Measurements from ENCODE around the gene ENG.

The ENG gene

GRCh38 chr9:127812936-127813675 is 41.4 kb downstream of the ENG start:
- no peak overlapping the region for H3K27ac ChIP-seq
- peaks cover 65 to 99% (median 81%) of the 10 kb centered on the region in 3 donors for H3K36me3 ChIP-seq
- DNase-seq, result no peak
- no peak overlapping the region for H3K4me3 ChIP-seq
- peaks cover 0 to 13% (median 0%) of the 10 kb centered on the region in 4 donors for H3K4me1 ChIP-seq
- intact Hi-C loops (cut with DNase I; ENCODE audit: low total_unique reads), result no loop called here
- H3K27me3 ChIP-seq, result no peaks in the 10 kb centered on the region
- no peaks in the 10 kb centered on the region for H3K9me3 ChIP-seq
- no peak for TF ChIP-seq CTCF (IDR thresholded peaks at IDR 0.05)

GRCh38 chr9:127812011-127812410 is 42.4 kb downstream of the ENG start:
- peaks cover 74 to 99% (median 81%) of the 10 kb centered on the region in 3 donors for H3K36me3 ChIP-seq

GRCh38 chr9:127810378-127811187 is 43.9 kb downstream of the ENG start:
- Histone ChIP-seq H3K4me3 (no peak overlapping the region), H3K9me3 (no peaks in the 10 kb centered on the region), H3K27me3 (no peaks in the 10 kb centered on the region), H3K4me1 (peaks cover 0 to 13% (median 5%) of the 10 kb centered on the region in 4 donors), H3K27ac (no peak overlapping the region), H3K36me3 (peaks cover 81 to 97% (median 84%) of the 10 kb centered on the region in 3 donors)
- intact Hi-C loops (cut with DNase I; ENCODE audit: low total_unique reads), result no loop called here
- no peak for DNase-seq
- TF ChIP-seq CTCF (IDR thresholded peaks at IDR 0.05), result no peak

More at GRCh38 chr9:127812011-127812410, 42.4 kb downstream of the ENG start:
- Histone ChIP-seq H3K4me3 (no peak overlapping the region), H3K9me3 (no peaks in the 10 kb centered on the region), H3K27ac (no peak overlapping the region), H3K4me1 (peaks cover 0 to 13% (median 0%) of the 10 kb centered on the region in 4 donors), H3K27me3 (no peaks in the 10 kb centered on the region)
- intact Hi-C loops (cut with DNase I; ENCODE audit: low total_unique reads), result no loop called here
- TF ChIP-seq CTCF (IDR thresholded peaks at IDR 0.05), result no peak
- DNase-seq, result no peak

- peaks cover 79 to 89% (median 80%) of the 10 kb centered on the region in 3 donors for H3K36me3 ChIP-seq
- no peak overlapping the region for H3K4me3 ChIP-seq
- H3K4me1 ChIP-seq, result peaks cover 0 to 21% (median 12%) of the 10 kb centered on the region in 4 donors
- TF ChIP-seq CTCF (IDR thresholded peaks at IDR 0.05), result no peak
- no peaks in the 10 kb centered on the region for H3K27me3 ChIP-seq
- intact Hi-C loops (cut with DNase I; ENCODE audit: low total_unique reads), result no loop called here
- no peak for DNase-seq
- no peaks in the 10 kb centered on the region for H3K9me3 ChIP-seq
- H3K27ac ChIP-seq, result no peak overlapping the region
Observed at GRCh38 chr9:127809540-127810377, 44.7 kb downstream of the ENG start.

- no peak for TF ChIP-seq CTCF (IDR thresholded peaks at IDR 0.05)
- Histone ChIP-seq H3K4me1 (peaks cover 0 to 28% (median 19%) of the 10 kb centered on the region in 4 donors), H3K27me3 (no peaks in the 10 kb centered on the region), H3K9me3 (no peaks in the 10 kb centered on the region), H3K36me3 (peaks cover 73 to 82% (median 73%) of the 10 kb centered on the region in 3 donors), H3K4me3 (no peak overlapping the region), H3K27ac (no peak overlapping the region)
- DNase-seq, result no peak
- intact Hi-C loops (cut with DNase I; ENCODE audit: low total_unique reads), result no loop called here
Observed at GRCh38 chr9:127809002-127809539, 45.4 kb downstream of the ENG start.
